Naive thymus-derived CD4-positive, alpha-beta T cell (primary cell): Measurements from ENCODE around the gene OSCP1. TPM values are rescaled to one million over a fixed set of nuclear protein-coding genes. Genes with fewer than 3 reads are reported as not detected.
A peak's percentile ranks its signal among the peaks of the same experiment; 100 is the strongest.

Source experiments
- ATAC-seq: fragments of 150-1000 bp; cut with Tn5 transposase; 2 replicates; pipeline ENCODE4 v1.10.0; 2021; ENCODE audit warnings: mild to moderate bottlenecking, moderate library complexity
- CTCF ChIA-PET: fragments of 350-600 bp; sonication (Branson Sonifier 250); formaldehyde crosslinking; loops from one replicate; lab custom pipeline; 2021; ENCODE audit warnings: antibody characterized with exemption; lab: Charles Lee
- POLR2A ChIA-PET: fragments of 350-600 bp; sonication (Branson Sonifier 250); formaldehyde crosslinking; loops from one replicate; lab custom pipeline; 2021; ENCODE audit warnings: antibody characterized with exemption, inconsistent platforms; lab: Charles Lee
- DNase-seq, 9 donors: peaks; one replicate each; pipeline versions ENCODE4 v3.0.0 to v3.0.0-alpha.2; 2020 to 2022; ENCODE audit warnings: mixed read lengths in 1 of 9
- H3K27ac ChIP-seq: one replicate; pipeline ENCODE4 v1.7.0; 2013; ENCODE audit warnings: mild to moderate bottlenecking, low read depth, low read length, moderate library complexity
- H3K27me3 ChIP-seq, 2 donors: one replicate each; pipeline ENCODE4 v1.7.0; 2013; ENCODE audit warnings: low read length in 2 of 2, mild to moderate bottlenecking in 2 of 2, moderate library complexity in 2 of 2; ENCODE audit not compliant: control insufficient read depth in 2 of 2, insufficient read depth in 2 of 2
- H3K36me3 ChIP-seq, 3 experiments: 1 replicate in 2 of 3; 2 replicates in 1 of 3; pipeline ENCODE4 v1.7.0; 2013; ENCODE audit warnings: low read length in 3 of 3, mild to moderate bottlenecking in 3 of 3, moderate library complexity in 1 of 3; ENCODE audit not compliant: insufficient read depth in 3 of 3, control insufficient read depth in 2 of 3
- H3K4me1 ChIP-seq, 2 donors: one replicate each; pipeline ENCODE4 v1.7.0; 2013; ENCODE audit warnings: low read length in 2 of 2, mild to moderate bottlenecking in 2 of 2, moderate library complexity in 1 of 2; ENCODE audit not compliant: control insufficient read depth in 2 of 2, insufficient read depth in 2 of 2
- H3K4me3 ChIP-seq: 2 replicates; pipeline ENCODE4 v1.7.0; 2013; ENCODE audit warnings: mild to moderate bottlenecking, low read length
- H3K9me3 ChIP-seq, 3 experiments: 1 replicate in 2 of 3; 2 replicates in 1 of 3; pipeline ENCODE4 v1.7.0; 2013; ENCODE audit warnings: low read length in 3 of 3; ENCODE audit not compliant: control insufficient read depth in 2 of 3
- H3K27ac Mint-ChIP-seq, 9 donors: one replicate each; pipeline ENCODE4 v1.8.0; 2020 to 2022; ENCODE audit warnings: mixed read lengths in 9 of 9, mild to moderate bottlenecking in 8 of 9, moderate library complexity in 5 of 9, inconsistent platforms in 2 of 9
- H3K27me3 Mint-ChIP-seq, 5 donors: one replicate each; pipeline ENCODE4 v1.8.0; 2021 to 2022; ENCODE audit warnings: mixed read lengths in 5 of 5, mild to moderate bottlenecking in 1 of 5
- H3K36me3 Mint-ChIP-seq, 5 donors: one replicate each; pipeline ENCODE4 v1.8.0; 2020 to 2022; ENCODE audit warnings: mixed read lengths in 5 of 5, mild to moderate bottlenecking in 3 of 5, inconsistent platforms in 1 of 5
- H3K4me1 Mint-ChIP-seq, 7 donors: one replicate each; pipeline ENCODE4 v1.8.0; 2020 to 2022; ENCODE audit warnings: mixed read lengths in 7 of 7, mild to moderate bottlenecking in 3 of 7, inconsistent platforms in 1 of 7
- H3K4me3 Mint-ChIP-seq, 10 donors: one replicate each; pipeline ENCODE4 v1.8.0; 2020 to 2022; ENCODE audit warnings: mild to moderate bottlenecking in 10 of 10, mixed read lengths in 10 of 10, moderate library complexity in 6 of 10, inconsistent platforms in 2 of 10
- H3K9me3 Mint-ChIP-seq, 11 donors: one replicate each; pipeline ENCODE4 v1.8.0; 2020 to 2022; ENCODE audit warnings: mixed read lengths in 11 of 11, mild to moderate bottlenecking in 4 of 11, inconsistent platforms in 1 of 11, moderate library complexity in 1 of 11
- intact Hi-C, 2 donors: fragments of 100-400 bp; cut with micrococcal nuclease; formaldehyde crosslinking; loops; one replicate each; pipeline ENCODE4 v1.15.1; 2023
- polyA plus RNA-seq, 2 donors: library from polyadenylated mRNA; unstranded; fragments of 300-500 nt; fragmentation: Illumina TruSeq; gene quantifications; one replicate each; pipeline ENCODE4 v1.2.3, GENCODE V29; 2021
- total RNA-seq, 6 experiments: library from RNA in 5 of 6; stranded (reverse) in 5 of 6; gene quantifications; 1 replicate in 5 of 6; 2 replicates in 1 of 6; pipeline ENCODE4 v1.2.3 and lab custom pipeline; 2021 to 2026

Gene OSCP1
- total and polyA plus RNA-seq, 7 experiments from 2014 or later: 0.65 to 2.0 (median 1.1) TPM

DNA sequence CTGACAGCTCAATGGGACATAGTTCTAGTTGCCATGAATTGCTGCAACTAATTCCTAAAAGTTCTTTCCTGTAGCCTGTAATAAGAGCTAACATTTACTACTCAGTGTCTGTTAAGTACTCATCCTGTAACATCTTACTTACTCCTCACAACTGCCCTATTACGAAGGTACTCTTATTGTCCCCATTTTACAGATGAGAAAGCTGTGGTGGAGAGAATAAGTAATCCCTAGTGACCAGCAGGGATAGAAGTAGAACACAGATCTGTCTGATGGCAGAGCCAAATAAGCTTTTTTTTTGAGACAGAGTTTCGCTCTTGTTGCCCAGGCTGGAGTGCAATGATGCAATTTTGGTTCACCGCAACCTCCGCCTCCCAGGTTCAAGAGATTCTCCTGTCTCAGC, 67.6 kb downstream of the OSCP1 start:
- Histone ChIP-seq H3K27me3 (no peaks in the 10 kb centered on the region), H3K27ac (no peak overlapping the region), H3K9me3 (no peaks in the 10 kb centered on the region), H3K4me1 (peaks cover 29 to 42% of the 10 kb centered on the region in 2 donors), H3K4me3 (no peak overlapping the region), H3K36me3 (peaks cover 0 to 7% (median 0%) of the 10 kb centered on the region in 3 experiments)
- CTCF ChIA-PET: interaction anchor here (0.6 to 5.6 kb wide), 3 partner anchors 14 to 1062 kb away, joined by 3 to 48 read pairs (median 38); no protein-coding TSS in a partner anchor
- ATAC-seq (no peak), DNase-seq (no peak)
- Mint-ChIP-seq H3K9me3 (peaks cover 0 to 2% (median 0%) of the 10 kb centered on the region in 11 donors), H3K4me3 (peak overlapping the region in 2 of 10 donors; percentile 85 to 94), H3K27me3 (no peaks in the 10 kb centered on the region), H3K36me3 (peaks cover 0 to 11% (median 4%) of the 10 kb centered on the region in 5 donors), H3K27ac (peak overlapping the region in 5 of 9 donors; percentile 10 to 72 (median 53)), H3K4me1 (peaks cover 63 to 89% (median 83%) of the 10 kb centered on the region in 7 donors)
- POLR2A ChIA-PET: interaction anchor here (4.0 kb wide), 1 partner anchor 16 kb away, joined by 32 read pairs; the partner anchor contains the start of gene LSM10
- intact Hi-C loops: loop anchor here in 1 of 2 donors (2.0 kb wide), 1 partner anchor 14 kb away; the partner anchor contains the start of gene LSM10

DNA sequence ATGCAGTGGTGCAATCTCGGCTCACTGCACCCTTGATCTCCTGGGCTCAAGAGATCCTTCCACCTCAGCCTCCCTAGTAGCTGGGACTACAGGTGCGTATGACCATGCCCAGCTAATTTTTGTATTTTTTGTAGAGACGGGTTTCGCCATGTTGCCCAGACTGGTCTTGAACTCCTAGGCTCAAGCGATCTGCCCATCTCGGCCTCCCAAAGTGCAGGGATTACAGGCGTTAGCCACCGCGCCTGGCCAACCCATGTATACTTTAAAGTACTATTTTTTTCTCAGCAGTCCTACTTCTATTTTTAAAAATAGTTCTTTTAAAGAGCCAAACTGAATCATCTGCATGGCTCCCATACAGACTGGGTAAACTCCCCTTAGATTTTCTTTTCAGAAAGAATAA, 68.0 kb downstream of the OSCP1 start:
- peak overlapping the region in 1 of 10 donors; percentile 85 for H3K4me3 Mint-ChIP-seq
- POLR2A ChIA-PET: interaction anchor here (4.0 kb wide), 1 partner anchor 16 kb away, joined by 32 read pairs; the partner anchor contains the start of gene LSM10
- Histone ChIP-seq H3K9me3 (no peaks in the 10 kb centered on the region), H3K27me3 (no peaks in the 10 kb centered on the region), H3K4me3 (no peak overlapping the region), H3K4me1 (peaks cover 33 to 45% of the 10 kb centered on the region in 2 donors), H3K27ac (no peak overlapping the region), H3K36me3 (peaks cover 0 to 7% (median 0%) of the 10 kb centered on the region in 3 experiments)
- CTCF ChIA-PET: interaction anchor here (0.6 to 5.6 kb wide), 3 partner anchors 14 to 1062 kb away, joined by 3 to 48 read pairs (median 38); no protein-coding TSS in a partner anchor
- intact Hi-C loops: loop anchor here in 1 of 2 donors (2.0 kb wide), 1 partner anchor 15 kb away; the partner anchor contains the start of gene LSM10
- no peak for DNase-seq
- H3K4me1 Mint-ChIP-seq: peaks cover 65 to 90% (median 85%) of the 10 kb centered on the region in 7 donors
- no peak for ATAC-seq
- peaks cover 0 to 2% (median 0%) of the 10 kb centered on the region in 11 donors for H3K9me3 Mint-ChIP-seq
- peaks cover 0 to 14% (median 4%) of the 10 kb centered on the region in 5 donors for H3K36me3 Mint-ChIP-seq
- H3K27ac Mint-ChIP-seq: peak overlapping the region in 6 of 9 donors; percentile 39 to 88 (median 70)
- no peaks in the 10 kb centered on the region for H3K27me3 Mint-ChIP-seq

DNA sequence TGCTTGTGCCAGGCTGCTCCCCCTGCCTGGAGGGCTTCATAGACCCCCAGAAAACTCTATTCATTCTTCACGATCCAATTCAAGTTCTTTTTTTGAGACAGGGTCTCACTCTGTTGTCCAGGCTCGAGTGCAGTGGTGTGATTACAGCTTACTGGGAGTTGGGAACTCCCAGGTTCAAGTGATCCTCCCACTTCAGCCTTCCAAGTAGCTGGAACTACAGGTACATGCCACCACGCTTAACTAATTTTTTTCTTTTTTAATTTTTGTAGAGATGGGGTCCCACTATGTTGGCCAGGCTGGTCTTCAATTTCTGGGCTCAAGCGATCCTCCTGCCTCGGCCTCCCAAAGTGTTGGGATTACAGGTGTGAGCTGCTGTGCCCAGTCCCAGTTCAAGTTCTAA, 68.8 kb downstream of the OSCP1 start:
- DNase-seq: no peak
- peak overlapping the region in 7 of 9 donors; percentile 39 to 88 (median 73) for H3K27ac Mint-ChIP-seq
- H3K4me1 ChIP-seq: peaks cover 34 to 37% of the 10 kb centered on the region in 2 donors
- intact Hi-C loops: no loop called here
- H3K27me3 Mint-ChIP-seq: no peaks in the 10 kb centered on the region
- peaks cover 0 to 7% (median 0%) of the 10 kb centered on the region in 3 experiments for H3K36me3 ChIP-seq
- no peak for ATAC-seq
- ChIA-PET POLR2A (no interaction called here), CTCF (interaction anchor here (5.0 kb wide), 1 partner anchor 13 kb away, joined by 48 read pairs; no protein-coding TSS in a partner anchor)
- peak overlapping the region in 1 of 10 donors; percentile 18 for H3K4me3 Mint-ChIP-seq
- no peaks in the 10 kb centered on the region for H3K27me3 ChIP-seq
- H3K9me3 ChIP-seq: no peaks in the 10 kb centered on the region
- H3K9me3 Mint-ChIP-seq: peaks cover 0 to 2% (median 0%) of the 10 kb centered on the region in 11 donors
- no peak overlapping the region for H3K4me3 ChIP-seq
- H3K36me3 Mint-ChIP-seq: peaks cover 0 to 14% (median 4%) of the 10 kb centered on the region in 5 donors
- no peak overlapping the region for H3K27ac ChIP-seq
- peaks cover 59 to 86% (median 78%) of the 10 kb centered on the region in 7 donors for H3K4me1 Mint-ChIP-seq

DNA sequence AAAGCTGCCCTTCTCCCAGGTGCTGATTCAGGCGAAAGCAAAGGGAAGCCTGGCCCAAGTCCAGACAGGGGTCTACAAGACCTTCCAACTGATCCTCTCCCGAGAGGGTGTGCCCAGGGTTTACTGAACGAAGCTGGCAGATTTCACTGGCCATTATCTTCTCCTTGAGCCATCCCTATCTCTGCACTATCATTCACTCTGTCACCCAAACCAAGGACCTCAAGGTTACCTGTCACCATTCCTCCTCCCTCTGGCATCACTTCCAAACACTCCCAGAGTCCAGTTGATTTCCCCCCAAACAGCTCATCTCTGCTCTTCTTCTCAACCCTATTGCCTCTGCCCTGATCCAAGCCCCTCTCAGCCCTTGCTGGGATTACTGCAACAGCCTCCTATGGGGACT, 69.5 kb downstream of the OSCP1 start:
- intact Hi-C loops: no loop called here
- DNase-seq: no peak
- Mint-ChIP-seq H3K4me1 (peaks cover 57 to 87% (median 78%) of the 10 kb centered on the region in 7 donors), H3K36me3 (peaks cover 0 to 17% (median 4%) of the 10 kb centered on the region in 5 donors), H3K27me3 (no peaks in the 10 kb centered on the region), H3K27ac (peak overlapping the region in 8 of 9 donors; percentile 33 to 88 (median 70)), H3K9me3 (peaks cover 0 to 2% (median 0%) of the 10 kb centered on the region in 11 donors), H3K4me3 (peak overlapping the region in 4 of 10 donors; percentile 17 to 43 (median 28))
- no peak for ATAC-seq
- no peak overlapping the region for H3K27ac ChIP-seq
- POLR2A ChIA-PET: no interaction called here
- peaks cover 33 to 39% of the 10 kb centered on the region in 2 donors for H3K4me1 ChIP-seq
- CTCF ChIA-PET: interaction anchor here (0.5 to 5.0 kb wide), 3 partner anchors 13 to 165 kb away, joined by 3 to 48 read pairs (median 5); no protein-coding TSS in a partner anchor
- H3K27me3 ChIP-seq: no peaks in the 10 kb centered on the region
- H3K9me3 ChIP-seq: no peaks in the 10 kb centered on the region
- H3K4me3 ChIP-seq: no peak overlapping the region
- peaks cover 0 to 7% (median 0%) of the 10 kb centered on the region in 3 experiments for H3K36me3 ChIP-seq

DNA sequence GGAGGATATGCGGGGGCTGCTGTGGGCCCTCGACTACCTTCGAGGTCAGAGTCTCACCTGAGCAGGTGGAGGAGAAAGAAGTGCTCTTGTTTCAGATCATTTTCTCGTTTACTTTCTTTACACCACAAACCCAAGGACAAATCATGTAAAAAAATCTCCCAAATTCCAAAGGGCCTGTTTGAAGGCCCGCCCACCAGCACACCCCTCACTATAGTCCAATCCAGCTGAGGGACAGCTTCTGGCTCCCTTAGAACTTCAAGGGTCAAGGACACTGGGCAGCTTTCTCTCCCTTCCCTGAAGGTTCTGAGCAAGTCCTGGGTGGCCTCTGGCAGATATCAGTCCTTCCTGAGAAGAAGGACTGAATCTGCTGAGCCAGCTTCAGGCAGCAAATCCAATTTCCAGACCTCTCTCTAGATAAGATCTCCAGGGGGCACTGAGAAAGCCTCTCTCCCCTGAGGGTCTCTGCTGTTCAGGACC, 70.1 kb downstream of the OSCP1 start:
- Mint-ChIP-seq H3K4me1 (peaks cover 57 to 91% (median 78%) of the 10 kb centered on the region in 7 donors), H3K27me3 (no peaks in the 10 kb centered on the region), H3K27ac (peak overlapping the region; percentile 16 to 93 (median 74)), H3K36me3 (peaks cover 0 to 17% (median 4%) of the 10 kb centered on the region in 5 donors), H3K9me3 (peaks cover 0 to 2% (median 0%) of the 10 kb centered on the region in 11 donors), H3K4me3 (peak overlapping the region in 1 of 10 donors; percentile 14)
- H3K9me3 ChIP-seq: no peaks in the 10 kb centered on the region
- ChIA-PET CTCF (no interaction called here), POLR2A (interaction anchor here (1.6 kb wide), 1 partner anchor 29 kb away, joined by 4 read pairs; no protein-coding TSS in a partner anchor)
- H3K4me3 ChIP-seq: no peak overlapping the region
- intact Hi-C loops: no loop called here
- no peak for ATAC-seq
- peaks cover 0 to 3% (median 0%) of the 10 kb centered on the region in 3 experiments for H3K36me3 ChIP-seq
- no peak overlapping the region for H3K27ac ChIP-seq
- H3K4me1 ChIP-seq: peaks cover 34 to 44% of the 10 kb centered on the region in 2 donors
- H3K27me3 ChIP-seq: no peaks in the 10 kb centered on the region
- DNase-seq: no peak

DNA sequence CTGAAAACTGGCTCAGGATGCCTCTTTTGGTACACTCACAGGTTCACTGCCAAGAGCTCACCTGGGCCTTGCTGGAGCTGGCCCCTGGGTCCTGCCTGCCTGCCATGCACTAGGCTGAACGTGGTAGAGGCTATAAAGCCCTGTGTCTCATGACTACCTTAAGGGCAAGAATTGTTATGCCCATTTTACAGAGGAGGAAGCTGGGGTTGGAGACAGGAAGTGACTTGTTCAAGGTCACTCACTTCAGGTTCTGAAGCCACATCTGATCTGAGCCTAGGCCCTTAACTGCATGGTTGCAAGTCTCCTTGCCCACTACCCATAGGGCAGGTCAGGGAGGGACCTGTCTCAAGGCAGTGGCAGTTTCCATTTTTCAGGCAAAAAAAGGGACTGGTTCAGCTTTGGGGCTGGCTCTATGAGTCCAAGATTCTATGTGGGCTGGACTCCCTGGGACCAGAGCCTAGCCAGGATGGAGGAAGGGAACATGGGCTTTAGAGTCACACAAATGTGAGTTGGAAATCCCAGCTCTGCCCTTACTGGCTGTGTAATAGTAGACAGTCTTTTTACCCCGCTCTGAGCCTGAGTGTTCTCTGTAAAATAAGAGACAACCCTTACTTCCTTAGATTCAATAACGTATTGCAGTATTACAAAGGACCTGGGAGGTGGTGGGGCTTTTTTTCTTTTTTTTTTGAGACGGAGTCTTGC, 72.3 kb downstream of the OSCP1 start:
- intact Hi-C loops: no loop called here
- H3K27me3 ChIP-seq: no peaks in the 10 kb centered on the region
- H3K27ac Mint-ChIP-seq: peak overlapping the region in 8 of 9 donors; percentile 67 to 91 (median 82)
- H3K9me3 ChIP-seq: no peaks in the 10 kb centered on the region
- H3K27ac ChIP-seq: peak overlapping the region; percentile 55
- peak in 2 of 9 donors; percentile 15 to 26 for DNase-seq
- peaks cover 38 to 45% of the 10 kb centered on the region in 2 donors for H3K4me1 ChIP-seq
- peak overlapping the region in 5 of 10 donors; percentile 4 to 69 (median 47) for H3K4me3 Mint-ChIP-seq
- H3K27me3 Mint-ChIP-seq: no peaks in the 10 kb centered on the region
- H3K9me3 Mint-ChIP-seq: peaks cover 0 to 2% (median 0%) of the 10 kb centered on the region in 11 donors
- H3K36me3 ChIP-seq: no peaks in the 10 kb centered on the region
- ATAC-seq: no peak
- ChIA-PET POLR2A (interaction anchor here (0.9 kb wide), 2 partner anchors 9 to 41 kb away, joined by 3 read pairs; no protein-coding TSS in a partner anchor), CTCF (no interaction called here)
- H3K4me1 Mint-ChIP-seq: peaks cover 57 to 92% (median 77%) of the 10 kb centered on the region in 7 donors
- no peak overlapping the region for H3K4me3 ChIP-seq
- peaks cover 0 to 19% (median 4%) of the 10 kb centered on the region in 5 donors for H3K36me3 Mint-ChIP-seq
